Mesendoderm (in vitro differentiated cells): ENCODE measurements around the gene WFIKKN1.

Experiments used
- DNase-seq: peaks from one replicate; pipeline ENCODE4 v3.0.0; 2013
- H2AK5ac ChIP-seq: 2 replicates; pipeline ENCODE4 v1.6.1; 2013; ENCODE audit warnings: low read length, inconsistent platforms
- H2BK120ac ChIP-seq: 2 replicates; pipeline ENCODE4 v1.6.1; 2013; ENCODE audit warnings: low read depth, mild to moderate bottlenecking, low read length, moderate library complexity, mixed read lengths
- H2BK15ac ChIP-seq: replicated peaks from 2 replicates; pipeline ENCODE4 v1.6.1; 2013; ENCODE audit warnings: low read depth, mild to moderate bottlenecking, moderate library complexity
- H2BK5ac ChIP-seq: 2 replicates; pipeline ENCODE4 v1.6.1; 2013; ENCODE audit warnings: low read length, inconsistent platforms
- H3K18ac ChIP-seq: 2 replicates; pipeline ENCODE4 v1.6.1; 2013; ENCODE audit warnings: mild to moderate bottlenecking, low read length, mixed read lengths
- H3K23ac ChIP-seq: one replicate; pipeline ENCODE4 v1.6.1; 2013; ENCODE audit warnings: low read length
- H3K27ac ChIP-seq: 2 replicates; pipeline ENCODE4 v1.5.1; 2013; ENCODE audit warnings: low read depth, mild to moderate bottlenecking, inconsistent platforms, low read length, moderate library complexity
- H3K27me3 ChIP-seq: 2 replicates; pipeline ENCODE4 v1.6.1; 2013; ENCODE audit warnings: low read length, control low read depth, mild to moderate bottlenecking, inconsistent platforms; ENCODE audit not compliant: insufficient read depth, poor library complexity
- H3K36me3 ChIP-seq: 2 replicates; pipeline ENCODE4 v1.6.1; 2013; ENCODE audit warnings: low read length, inconsistent platforms; ENCODE audit not compliant: control insufficient read depth, insufficient read depth
- H3K4ac ChIP-seq: one replicate; pipeline ENCODE4 v1.6.1; 2013; ENCODE audit warnings: low read depth, mild to moderate bottlenecking, low read length, moderate library complexity
- H3K4me1 ChIP-seq: 2 replicates; pipeline ENCODE4 v1.6.1; 2013; ENCODE audit warnings: low read depth, low read length, inconsistent platforms; ENCODE audit not compliant: control insufficient read depth
- H3K4me2 ChIP-seq: 2 replicates; pipeline ENCODE4 v1.6.1; 2013; ENCODE audit warnings: low read length
- H3K4me3 ChIP-seq: 2 replicates; pipeline ENCODE4 v1.5.1; 2013; ENCODE audit warnings: mild to moderate bottlenecking, low read length
- H3K56ac ChIP-seq: one replicate; pipeline ENCODE4 v1.6.1; 2013; ENCODE audit warnings: low read length
- H3K79me1 ChIP-seq: 2 replicates; pipeline ENCODE4 v1.6.1; 2013; ENCODE audit warnings: low read length, inconsistent platforms
- H3K79me2 ChIP-seq: 2 replicates; pipeline ENCODE4 v1.6.1; 2013; ENCODE audit warnings: mild to moderate bottlenecking, low read length; ENCODE audit not compliant: control insufficient read depth, insufficient read depth
- H3K9ac ChIP-seq: 2 replicates; pipeline ENCODE4 v1.6.1; 2013; ENCODE audit warnings: low read length, inconsistent platforms
- H4K5ac ChIP-seq: one replicate; pipeline ENCODE4 v1.6.1; 2013; ENCODE audit warnings: low read length
- H4K8ac ChIP-seq: one replicate; pipeline ENCODE4 v1.6.1; 2013; ENCODE audit warnings: low read depth, mild to moderate bottlenecking, control low read depth, low read length, moderate library complexity
- WGBS: extraction: QIAGEN DNeasy Blood & Tissue Kit; methylation state at CpG from one replicate; pipeline ENCODE4 v1.1.7; 2013; ENCODE audit warnings: low lambda C conversion rate, missing lambda C conversion rate; ENCODE audit not compliant: insufficient coverage; ENCODE audit errors: extremely low coverage; 5-methylcytosine and 5-hydroxymethylcytosine counted together

The WFIKKN1 gene

GRCh38 chr16:657487-657886 is 26.7 kb downstream of the WFIKKN1 start:
- Histone ChIP-seq H3K27me3 (no peaks in the 10 kb centered on the region), H3K4me1 (no peaks in the 10 kb centered on the region), H3K23ac (no peak overlapping the region), H3K4me2 (no peak overlapping the region), H3K18ac (no peak overlapping the region), H2AK5ac (no peak overlapping the region), H3K79me1 (no peaks in the 10 kb centered on the region), H2BK5ac (no peak overlapping the region), H4K5ac (no peak overlapping the region), H3K56ac (no peak overlapping the region), H3K79me2 (no peaks in the 10 kb centered on the region), H3K4ac (no peak overlapping the region), H3K27ac (no peak overlapping the region), H2BK15ac (no peak overlapping the region), H3K9ac (no peak overlapping the region), H2BK120ac (no peak overlapping the region), H3K36me3 (no peaks in the 10 kb centered on the region), H3K4me3 (no peak overlapping the region), H4K8ac (no peak overlapping the region)
- no CpG with 5 or more reads among the region's 22 CpGs for WGBS
- DNase-seq = no peak

- H4K5ac ChIP-seq = no peak overlapping the region
- H3K4me2 ChIP-seq = no peak overlapping the region
- no peaks in the 10 kb centered on the region for H3K27me3 ChIP-seq
- no peak overlapping the region for H3K56ac ChIP-seq
- no peak overlapping the region for H3K27ac ChIP-seq
- H3K4ac ChIP-seq = no peak overlapping the region
- H3K4me3 ChIP-seq = no peak overlapping the region
- no peak overlapping the region for H3K9ac ChIP-seq
- no peak for DNase-seq
- H2BK15ac ChIP-seq = no peak overlapping the region
- H3K79me2 ChIP-seq = no peaks in the 10 kb centered on the region
- H2AK5ac ChIP-seq = no peak overlapping the region
- no peak overlapping the region for H3K18ac ChIP-seq
- no CpG with 5 or more reads among the region's 35 CpGs for WGBS
- H3K79me1 ChIP-seq = no peaks in the 10 kb centered on the region
- H2BK5ac ChIP-seq = no peak overlapping the region
- no peak overlapping the region for H3K23ac ChIP-seq
- no peaks in the 10 kb centered on the region for H3K36me3 ChIP-seq
- no peak overlapping the region for H4K8ac ChIP-seq
- no peaks in the 10 kb centered on the region for H3K4me1 ChIP-seq
- H2BK120ac ChIP-seq = no peak overlapping the region
These were observed 28.1 kb downstream of the WFIKKN1 start for GRCh38 chr16:658679-659571.

- H3K9ac ChIP-seq = no peak overlapping the region
- H2BK120ac ChIP-seq = no peak overlapping the region
- no peak overlapping the region for H3K4ac ChIP-seq
- H2BK15ac ChIP-seq = no peak overlapping the region
- H3K56ac ChIP-seq = no peak overlapping the region
- H3K27ac ChIP-seq = no peak overlapping the region
- no peaks in the 10 kb centered on the region for H3K4me1 ChIP-seq
- no peak overlapping the region for H2BK5ac ChIP-seq
- H4K8ac ChIP-seq = no peak overlapping the region
- no peak overlapping the region for H3K18ac ChIP-seq
- no peaks in the 10 kb centered on the region for H3K79me1 ChIP-seq
- no peak overlapping the region for H3K23ac ChIP-seq
- H2AK5ac ChIP-seq = no peak overlapping the region
- no CpG with 5 or more reads among the region's 20 CpGs for WGBS
- no peaks in the 10 kb centered on the region for H3K79me2 ChIP-seq
- H3K27me3 ChIP-seq = no peaks in the 10 kb centered on the region
- DNase-seq = no peak
- no peak overlapping the region for H3K4me3 ChIP-seq
- H3K36me3 ChIP-seq = no peaks in the 10 kb centered on the region
- H4K5ac ChIP-seq = no peak overlapping the region
- H3K4me2 ChIP-seq = no peak overlapping the region
These were observed 28.8 kb downstream of the WFIKKN1 start for GRCh38 chr16:659618-660017.

GRCh38 chr16:660132-660458 is 29.3 kb downstream of the WFIKKN1 start:
- no peak overlapping the region for H4K5ac ChIP-seq
- H3K4me1 ChIP-seq = no peaks in the 10 kb centered on the region
- no peaks in the 10 kb centered on the region for H3K79me2 ChIP-seq
- no peak overlapping the region for H2BK5ac ChIP-seq
- no peak overlapping the region for H4K8ac ChIP-seq
- H3K18ac ChIP-seq = no peak overlapping the region
- no peak for DNase-seq
- H3K4me2 ChIP-seq = no peak overlapping the region
- H3K4ac ChIP-seq = no peak overlapping the region
- no peaks in the 10 kb centered on the region for H3K36me3 ChIP-seq
- no peak overlapping the region for H2AK5ac ChIP-seq
- no peak overlapping the region for H2BK120ac ChIP-seq
- no peaks in the 10 kb centered on the region for H3K79me1 ChIP-seq
- no peak overlapping the region for H3K23ac ChIP-seq
- H3K4me3 ChIP-seq = no peak overlapping the region
- H3K27me3 ChIP-seq = no peaks in the 10 kb centered on the region
- no CpG with 5 or more reads among the region's 6 CpGs for WGBS
- no peak overlapping the region for H3K27ac ChIP-seq
- no peak overlapping the region for H3K9ac ChIP-seq
- H2BK15ac ChIP-seq = no peak overlapping the region
- no peak overlapping the region for H3K56ac ChIP-seq

GRCh38 chr16:660459-661183 is 29.8 kb downstream of the WFIKKN1 start:
- Histone ChIP-seq H3K27ac (no peak overlapping the region), H2BK120ac (no peak overlapping the region)

More at GRCh38 chr16:660459-661183, 29.8 kb downstream of the WFIKKN1 start:
- peak overlapping the region; percentile 73 for H3K56ac ChIP-seq
- H3K36me3 ChIP-seq = no peaks in the 10 kb centered on the region
- H2BK15ac ChIP-seq = no peak overlapping the region
- H3K79me1 ChIP-seq = no peaks in the 10 kb centered on the region
- H3K4me3 ChIP-seq = no peak overlapping the region
- no peak overlapping the region for H2AK5ac ChIP-seq
- H3K4ac ChIP-seq = no peak overlapping the region
- H3K4me1 ChIP-seq = no peaks in the 10 kb centered on the region
- peak overlapping the region; percentile 22 for H3K9ac ChIP-seq
- WGBS = no CpG with 5 or more reads among the region's 43 CpGs
- no peaks in the 10 kb centered on the region for H3K79me2 ChIP-seq
- H2BK5ac ChIP-seq = no peak overlapping the region
- H4K5ac ChIP-seq = no peak overlapping the region
- no peak overlapping the region for H3K18ac ChIP-seq
- H3K4me2 ChIP-seq = no peak overlapping the region
- no peaks in the 10 kb centered on the region for H3K27me3 ChIP-seq
- no peak overlapping the region for H4K8ac ChIP-seq
- peak; percentile 94 for DNase-seq
- H3K23ac ChIP-seq = no peak overlapping the region
